ENCODE data around the gene DNPH1. TPM values are rescaled to one million over a fixed set of nuclear protein-coding genes. Genes with fewer than 3 reads are reported as not detected.

DNPH1 gene
- total RNA-seq, 1 experiment from 2014 or later = 47.0 TPM

DNA sequence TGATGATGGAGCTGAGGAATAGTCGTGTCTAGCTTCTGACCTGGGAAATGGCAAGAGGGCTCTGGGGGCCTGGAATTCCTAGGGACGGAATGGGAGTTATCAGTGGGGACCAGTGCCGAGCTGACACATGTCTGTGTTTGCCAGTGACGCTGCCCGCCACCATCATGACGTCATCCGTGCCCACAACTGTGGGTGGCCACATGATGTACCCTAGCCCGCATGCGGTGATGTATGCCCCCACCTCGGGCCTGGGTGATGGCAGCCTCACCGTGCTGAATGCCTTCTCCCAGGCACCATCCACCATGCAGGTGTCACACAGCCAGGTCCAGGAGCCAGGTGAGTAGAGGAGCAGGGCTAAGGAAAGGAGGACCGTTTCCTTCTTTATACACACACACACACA, 51.1 kb downstream of the DNPH1 start:
- Histone ChIP-seq H4K20me1 (ENCODE audit: control insufficient read depth, insufficient read depth, insufficient read length) (no peaks in the 10 kb centered on the region), H3K9ac (ENCODE audit: extremely low read depth, insufficient read length, low read length) (no peak overlapping the region), H2BK12ac (ENCODE audit: insufficient read length, low read depth, low read length) (no peak overlapping the region), H3K9me3 (ENCODE audit: control insufficient read depth, low read depth, low read length) (no peaks in the 10 kb centered on the region), H4K5ac (ENCODE audit: insufficient read length, low read depth, low read length) (no peak overlapping the region), H2BK5ac (ENCODE audit: insufficient read length, low read length) (no peak overlapping the region), H3K27me3 (ENCODE audit: insufficient read depth, low read length) (no peaks in the 10 kb centered on the region), H2BK15ac (ENCODE audit: low read depth, low read length) (no peak overlapping the region), H3K18ac (ENCODE audit: insufficient read length, low read depth, low read length) (no peak overlapping the region), H2BK20ac (ENCODE audit: low read depth, low read length, poor library complexity, severe bottlenecking) (no peak overlapping the region), H4K8ac (replicated peaks; ENCODE audit: insufficient read length, low read depth, low read length) (no peak overlapping the region), H2AK5ac (ENCODE audit: insufficient read length, low read length) (no peak overlapping the region), H2AFZ (ENCODE audit: low read length) (no peak overlapping the region), H4K91ac (ENCODE audit: insufficient read length, low read depth, low read length) (no peak overlapping the region), H3K4ac (ENCODE audit: low read depth, low read length) (no peak overlapping the region), H3K4me2 (ENCODE audit: insufficient read depth, insufficient read length, low read length) (no peak overlapping the region), H3K23me2 (ENCODE audit: insufficient read length, low read depth, low read length, poor library complexity, severe bottlenecking) (peaks cover 14% of the 10 kb centered on the region), H2BK120ac (ENCODE audit: low read depth, low read length, poor library complexity, severe bottlenecking) (no peak overlapping the region), H3K79me1 (ENCODE audit: insufficient read depth, low read depth, low read length, poor library complexity, severe bottlenecking) (peaks cover 4% of the 10 kb centered on the region), H3K14ac (ENCODE audit: insufficient read depth, low read length) (no peak overlapping the region), H3K79me2 (ENCODE audit: insufficient read depth, low read length) (no peaks in the 10 kb centered on the region; the same call in 1 of the 2 replicates), H3K56ac (ENCODE audit: insufficient read length, low read depth, low read length) (no peak overlapping the region), H3T11ph (ENCODE audit: low read length) (no peak overlapping the region), H3K27ac (ENCODE audit: insufficient read length, low read depth, low read length) (no peak overlapping the region), H3K4me1 (ENCODE audit: insufficient read depth, low read length) (peaks cover 4% of the 10 kb centered on the region; the same call in 1 of the 2 replicates), H3K23ac (ENCODE audit: insufficient read length, low read depth, low read length) (no peak overlapping the region)
- H3K27me3 Mint-ChIP-seq (ENCODE audit: low read depth) = no peaks in the 10 kb centered on the region
- TF ChIP-seq, protein P1, sequence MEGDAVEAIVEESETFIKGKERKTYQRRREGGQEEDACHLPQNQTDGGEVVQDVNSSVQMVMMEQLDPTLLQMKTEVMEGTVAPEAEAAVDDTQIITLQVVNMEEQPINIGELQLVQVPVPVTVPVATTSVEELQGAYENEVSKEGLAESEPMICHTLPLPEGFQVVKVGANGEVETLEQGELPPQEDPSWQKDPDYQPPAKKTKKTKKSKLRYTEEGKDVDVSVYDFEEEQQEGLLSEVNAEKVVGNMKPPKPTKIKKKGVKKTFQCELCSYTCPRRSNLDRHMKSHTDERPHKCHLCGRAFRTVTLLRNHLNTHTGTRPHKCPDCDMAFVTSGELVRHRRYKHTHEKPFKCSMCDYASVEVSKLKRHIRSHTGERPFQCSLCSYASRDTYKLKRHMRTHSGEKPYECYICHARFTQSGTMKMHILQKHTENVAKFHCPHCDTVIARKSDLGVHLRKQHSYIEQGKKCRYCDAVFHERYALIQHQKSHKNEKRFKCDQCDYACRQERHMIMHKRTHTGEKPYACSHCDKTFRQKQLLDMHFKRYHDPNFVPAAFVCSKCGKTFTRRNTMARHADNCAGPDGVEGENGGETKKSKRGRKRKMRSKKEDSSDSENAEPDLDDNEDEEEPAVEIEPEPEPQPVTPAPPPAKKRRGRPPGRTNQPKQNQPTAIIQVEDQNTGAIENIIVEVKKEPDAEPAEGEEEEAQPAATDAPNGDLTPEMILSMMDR (conservative IDR thresholded peaks at IDR 0.05) = no peak
- no peak for DNase-seq
- no peak overlapping the region for H3K4me3 Mint-ChIP-seq
- no peak overlapping the region for H3K27ac Mint-ChIP-seq
- no peaks in the 10 kb centered on the region for H3K9me3 Mint-ChIP-seq
- whole genome bisulfite sequencing (ENCODE audit: extremely low coverage, insufficient read length, low lambda C conversion rate) = no CpG with 5 or more reads among the region's 12 CpGs
- H3K36me3 Mint-ChIP-seq (ENCODE audit: insufficient read depth in 1 of 3, low read depth in 3 of 3) = peaks cover 32 to 52% (median 50%) of the 10 kb centered on the region in 3 experiments; a peak in 6 of 7 replicates
- H3K4me1 Mint-ChIP-seq = peaks cover 32 to 35% of the 10 kb centered on the region in 2 experiments
